ENCODE measurements around the gene ARHGEF39.
A peak's percentile ranks its signal among the peaks of the same experiment; 100 is the strongest.
"Not testable (repeated sequence)": the region's sequence is repeated elsewhere in the genome, so short reads cannot be mapped to it uniquely, and the experiment has no call there.

Gene ARHGEF39

GRCh38 chr9:35657546-35658136 lies 7.4 kb downstream of the ARHGEF39 start, which contains the start of gene RMRP:
TSS of gene RMRP (minus strand) at chr9:35658019.
- peak within 1 kb of the TSS; percentile 65 to 97 (median 94) for H3K4me3 ChIP-seq
- H3K27ac ChIP-seq: peak within 1 kb of the TSS; percentile 83 to 100 (median 99)

GRCh38 chr9:35656831-35657545 lies 8.0 kb downstream of the ARHGEF39 start:
- Histone ChIP-seq H3K4me3 (peak overlapping the region in 6 of 7 experiments; percentile 8 to 97 (median 95)), H3K27ac (peak overlapping the region in 19 of 21 experiments; percentile 89 to 100 (median 99))

DNA sequence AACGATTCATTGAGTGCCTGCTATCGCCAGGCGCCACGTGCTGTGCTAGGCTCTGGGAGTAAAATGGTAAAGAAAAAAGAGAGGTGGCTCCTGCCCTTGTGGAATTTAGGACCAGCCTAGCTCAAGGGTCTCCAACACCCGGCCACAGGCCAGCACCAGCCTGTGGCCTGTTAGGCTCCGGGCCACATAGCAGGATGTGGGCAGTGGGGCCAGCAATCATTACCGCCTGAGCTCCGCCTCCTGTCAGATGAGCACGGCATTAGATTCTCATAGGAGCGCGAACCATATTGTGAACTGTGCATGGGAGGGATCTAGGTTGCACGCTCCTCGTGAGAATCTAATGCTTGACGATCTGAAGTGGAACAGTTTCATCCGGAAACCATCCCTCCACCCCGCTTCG lies 8.6 kb downstream of the ARHGEF39 start:
- Histone ChIP-seq H3K27ac (peak overlapping the region in 2 of 21 experiments; percentile 54 to 100), H3K4me3 (no peak overlapping the region)

DNA sequence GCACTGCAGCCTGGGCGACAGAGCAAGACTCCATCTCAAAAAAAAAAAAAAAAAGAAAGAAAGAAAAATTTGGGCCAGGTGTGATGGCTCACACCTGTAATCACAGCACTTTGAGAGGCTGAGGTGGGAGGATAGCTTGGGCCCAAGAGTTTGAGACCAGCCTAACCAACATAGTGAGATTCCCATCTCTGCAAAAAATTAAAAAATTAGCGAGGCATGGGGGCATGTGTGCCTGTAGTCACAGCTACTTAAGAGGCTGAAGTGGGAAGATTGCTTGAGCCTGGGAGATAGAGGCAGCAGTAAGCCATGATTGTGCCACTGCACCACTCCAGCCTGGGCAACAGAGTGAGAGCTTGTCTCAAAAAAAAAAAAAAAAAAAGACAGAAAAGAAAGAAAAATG lies 11.4 kb downstream of the ARHGEF39 start:
- peak overlapping the region in 4 of 21 experiments; percentile 30 to 72 (median 52) for H3K27ac ChIP-seq
- H3K4me3 ChIP-seq: no peak overlapping the region

DNA sequence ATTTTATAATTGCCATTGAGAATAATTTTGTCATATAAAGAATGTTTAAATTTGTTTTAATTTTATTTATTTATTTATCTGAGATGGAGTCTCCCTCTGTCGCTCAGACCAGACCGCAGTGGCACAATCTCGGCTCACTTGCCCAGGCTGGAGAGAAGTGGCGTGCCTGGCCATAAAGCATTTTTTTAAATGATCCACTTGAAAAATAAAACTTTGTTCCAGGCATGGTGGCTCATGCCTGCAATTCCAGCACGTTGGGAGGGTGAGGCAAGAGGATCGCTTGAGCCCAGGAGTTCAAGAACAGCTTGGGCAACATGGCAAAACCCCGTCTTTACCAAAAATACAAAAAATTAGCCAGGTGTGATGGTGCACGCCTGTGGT lies 12.2 kb downstream of the ARHGEF39 start:
- Histone ChIP-seq H3K27ac (peak overlapping the region in 9 of 21 experiments; percentile 7 to 72 (median 30)), H3K4me3 (no peak overlapping the region)

- H3K27ac ChIP-seq: peak overlapping the region in 7 of 21 experiments; percentile 6 to 97 (median 67)
- no peak overlapping the region for H3K4me3 ChIP-seq
These were observed 12.8 kb downstream of the ARHGEF39 start for GRCh38 chr9:35651956-35652828.

- Histone ChIP-seq H3K27ac (peak within 1 kb of the TSS in 20 of 21 experiments; percentile 20 to 97 (median 75)), H3K4me3 (peak within 1 kb of the TSS; percentile 18 to 47 (median 27))
These were observed 14.4 kb downstream of the ARHGEF39 start, which contains the start of gene SIT1 for GRCh38 chr9:35650341-35651158. TSS of gene SIT1 (minus strand) at chr9:35650931. CDS start at chr9:35650853, 78 bp downstream.

- Histone ChIP-seq H3K27ac (peak overlapping the region in 20 of 21 experiments; percentile 6 to 97 (median 75)), H3K4me3 (peak overlapping the region; percentile 18 to 47 (median 27))
These were observed 15.3 kb downstream of the ARHGEF39 start for GRCh38 chr9:35649431-35650340.

- peak overlapping the region; percentile 46 to 97 (median 87) for H3K27ac ChIP-seq
- peak overlapping the region; percentile 37 to 55 (median 48) for H3K4me3 ChIP-seq
These were observed 18.3 kb downstream of the ARHGEF39 start for GRCh38 chr9:35646533-35647265.

DNA sequence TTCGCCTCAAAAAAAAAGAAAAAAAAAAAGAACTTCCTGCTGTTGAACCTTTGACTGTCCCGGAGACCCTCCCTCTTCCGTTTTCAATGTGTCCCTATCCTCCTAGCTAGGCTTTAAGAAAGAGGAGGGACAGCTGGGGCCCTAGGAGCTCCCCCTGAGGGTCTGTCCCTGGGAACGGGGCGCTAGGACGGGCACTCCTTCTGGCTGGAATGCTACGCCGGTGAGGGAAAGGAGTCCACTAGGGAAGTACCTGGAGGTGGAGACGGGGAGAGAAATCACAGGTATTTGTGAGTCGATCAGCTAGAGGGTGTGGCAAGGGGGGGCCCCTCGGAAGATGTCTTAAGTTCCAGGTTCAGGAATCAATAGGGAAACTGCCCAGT lies 18.9 kb downstream of the ARHGEF39 start:
- Histone ChIP-seq H3K4me3 (peak overlapping the region; percentile 37 to 55 (median 48)), H3K27ac (peak overlapping the region; percentile 46 to 97 (median 87))

- peak overlapping the region; percentile 37 to 55 (median 48) for H3K4me3 ChIP-seq
These were observed 19.3 kb downstream of the ARHGEF39 start for GRCh38 chr9:35645736-35646135.

DNA sequence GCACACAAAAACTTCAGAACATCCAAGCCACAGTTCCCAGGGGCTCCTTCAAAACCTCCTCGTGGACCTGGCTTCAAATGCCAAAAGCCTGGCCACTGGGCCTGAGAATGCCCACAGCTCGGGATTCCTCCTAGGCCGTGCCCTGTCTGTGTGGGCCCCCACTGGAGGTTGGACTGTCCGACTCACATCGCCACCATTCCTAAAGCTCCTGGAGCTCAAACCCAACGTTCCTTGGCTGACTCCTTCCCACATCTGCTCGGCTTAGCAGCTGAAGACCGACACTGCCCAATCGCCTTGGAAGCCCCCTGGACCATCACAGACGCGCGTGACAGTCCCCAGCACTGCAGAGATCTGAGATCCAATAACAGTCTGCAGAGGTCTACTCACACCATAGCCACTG lies 21.9 kb downstream of the ARHGEF39 start:
- Histone ChIP-seq H3K4me3 (no peak overlapping the region), H3K27ac (no peak overlapping the region)

More at GRCh38 chr9:35645736-35646135, 19.3 kb downstream of the ARHGEF39 start:
- H3K27ac ChIP-seq: peak overlapping the region in 20 of 21 experiments; percentile 63 to 97 (median 88)

GRCh38 chr9:35641478-35641877 lies 23.5 kb downstream of the ARHGEF39 start:
- not testable (repeated sequence) for H3K4me3 ChIP-seq
- H3K27ac ChIP-seq: peak overlapping the region in 4 of 21 experiments; percentile 5 to 35 (median 25)

DNA sequence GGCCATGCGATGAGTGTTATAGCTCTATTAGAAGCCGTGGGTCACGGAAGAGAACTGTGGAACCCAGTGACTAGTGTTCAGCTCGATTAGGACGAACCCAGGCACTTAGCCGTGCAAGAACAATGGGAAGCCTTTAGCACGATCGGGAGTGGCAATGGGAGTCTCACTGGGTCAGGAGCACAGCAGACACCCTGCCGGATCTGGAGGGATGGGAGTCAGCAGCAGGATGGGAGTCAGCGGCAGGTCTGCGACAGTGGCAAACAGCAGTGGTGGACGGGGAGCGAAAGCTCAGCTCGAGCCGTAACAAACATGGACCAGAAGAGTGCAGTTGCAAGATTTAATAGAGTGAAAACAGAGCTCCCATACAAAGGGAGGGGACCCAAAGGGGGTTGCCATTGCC lies 24.6 kb downstream of the ARHGEF39 start:
- H3K4me3 ChIP-seq, H3K27ac ChIP-seq: not testable (repeated sequence)

GRCh38 chr9:35639631-35640030 lies 25.4 kb downstream of the ARHGEF39 start:
- H3K27ac ChIP-seq: peak overlapping the region in 3 of 21 experiments; percentile 14 to 61 (median 17)
- no peak overlapping the region for H3K4me3 ChIP-seq

- H3K4me3 ChIP-seq: not testable (repeated sequence)
- peak overlapping the region in 3 of 21 experiments; percentile 14 to 61 (median 25) for H3K27ac ChIP-seq
These were observed 25.8 kb downstream of the ARHGEF39 start for GRCh38 chr9:35639225-35639624.

DNA sequence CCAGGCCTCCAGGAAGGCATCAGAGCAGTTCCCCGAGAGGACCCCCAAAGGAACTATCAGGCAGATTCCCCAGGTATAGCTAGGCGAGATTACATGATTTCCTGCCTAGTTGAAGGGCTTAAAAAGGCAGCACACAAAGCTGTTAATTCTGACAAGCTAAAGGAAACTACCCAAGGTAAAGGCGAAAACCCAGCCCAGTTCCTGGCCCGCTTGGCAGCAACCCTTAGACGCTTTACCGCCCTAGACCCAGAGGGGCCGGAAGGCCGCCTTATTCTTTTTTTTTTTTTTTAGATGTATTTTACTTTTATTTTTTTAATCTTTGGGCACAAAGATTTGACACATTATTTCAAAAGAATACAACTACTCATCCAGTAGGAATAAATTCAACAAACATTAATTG lies 26.2 kb downstream of the ARHGEF39 start:
- H3K27ac ChIP-seq: peak overlapping the region in 4 of 21 experiments; percentile 14 to 61 (median 34)

More for the DNA sequence above, 26.2 kb downstream of the ARHGEF39 start:
- not testable (repeated sequence) for H3K4me3 ChIP-seq
